Stimulated activated naive CD8-positive, alpha-beta T cell treated with anti-CD3 and anti-CD28 coated beads, Interleukin-15, amount 100 ng/mL, for 72 hours (primary cell): ENCODE results near the gene JAML.

ENCODE experiments used
- ATAC-seq: fragments of 150-1000 bp; cut with Tn5 transposase; 2 replicates; pipeline ENCODE4 v1.10.0; 2021; ENCODE audit warnings: mild to moderate bottlenecking, moderate library complexity
- DNase-seq, 2 donors: peaks; one replicate each; pipeline ENCODE4 v3.0.0; 2021 to 2022
- H3K27ac Mint-ChIP-seq, 2 donors: one replicate each; pipeline ENCODE4 v1.8.0; 2022; ENCODE audit warnings: mild to moderate bottlenecking in 2 of 2, mixed read lengths in 2 of 2, moderate library complexity in 2 of 2
- H3K27me3 Mint-ChIP-seq: one replicate; pipeline ENCODE4 v1.8.0; 2022; ENCODE audit warnings: mixed read lengths
- H3K4me1 Mint-ChIP-seq: one replicate; pipeline ENCODE4 v1.8.0; 2022; ENCODE audit warnings: mild to moderate bottlenecking, mixed read lengths
- H3K4me3 Mint-ChIP-seq, 2 donors: one replicate each; pipeline ENCODE4 v1.8.0; 2022; ENCODE audit warnings: mild to moderate bottlenecking in 2 of 2, mixed read lengths in 2 of 2, moderate library complexity in 1 of 2
- H3K9me3 Mint-ChIP-seq, 2 donors: one replicate each; pipeline ENCODE4 v1.8.0; 2022; ENCODE audit warnings: mixed read lengths in 2 of 2

The JAML gene

GRCh38 chr11:118145285-118146227, 79.3 kb downstream of the JAML start:
- no peaks in the 10 kb centered on the region for H3K9me3 Mint-ChIP-seq
- peak; percentile 96 for ATAC-seq
- H3K27ac Mint-ChIP-seq: no peak overlapping the region
- peak overlapping the region; percentile 87 to 88 for H3K4me3 Mint-ChIP-seq
- DNase-seq: peak; percentile 91 to 92
- peaks cover 11% of the 10 kb centered on the region for H3K4me1 Mint-ChIP-seq
- peaks cover 70% of the 10 kb centered on the region for H3K27me3 Mint-ChIP-seq

GRCh38 chr11:118144301-118145268, 80.2 kb downstream of the JAML start:
- DNase-seq (no peak), ATAC-seq (no peak)
- H3K27me3 Mint-ChIP-seq: peaks cover 72% of the 10 kb centered on the region
- H3K4me3 Mint-ChIP-seq: peak overlapping the region in 1 of 2 donors; percentile 88
- H3K9me3 Mint-ChIP-seq: no peaks in the 10 kb centered on the region
- no peak overlapping the region for H3K27ac Mint-ChIP-seq
- peaks cover 11% of the 10 kb centered on the region for H3K4me1 Mint-ChIP-seq
